Endothelial cell of umbilical vein (primary cell): ENCODE results near the gene POLRMT.

Experiments used
- CTCF ChIP-seq, 2 donors: IDR thresholded peaks; 1 replicate in 1 of 2; 2 replicates in 1 of 2; pipeline ENCODE4 v1.5.1; 2011; ENCODE audit warnings: low read length in 2 of 2, mild to moderate bottlenecking in 2 of 2, moderate library complexity in 2 of 2, control low read depth in 1 of 2, inconsistent platforms in 1 of 2, low read depth in 1 of 2; ENCODE audit not compliant: insufficient read depth in 1 of 2; ENCODE audit errors: extremely low read depth in 1 of 2
- EZH2 ChIP-seq: IDR thresholded peaks from 2 replicates; pipeline ENCODE4 v1.6.1; 2012; ENCODE audit warnings: borderline replicate concordance, low read depth, mild to moderate bottlenecking, moderate library complexity, low read length, inconsistent platforms; ENCODE audit not compliant: severe bottlenecking
- POLR2A ChIP-seq: IDR thresholded peaks from 2 replicates; pipeline ENCODE4 v1.6.1; 2012; ENCODE audit warnings: low read depth, mild to moderate bottlenecking, control low read depth, low read length

GRCh38 chr19:646779-647565, 13.6 kb upstream of the POLRMT start:
- no peak for TF ChIP-seq POLR2A
- TF ChIP-seq EZH2, result no peak
- TF ChIP-seq CTCF (IDR thresholded peaks at IDR 0.05; ENCODE audit: extremely low read depth in 1 of 2, insufficient read depth in 1 of 2, low read depth in 1 of 2, low read length in 2 of 2), result no peak
